GM18520 (cell line): ENCODE measurements around the gene RUNDC3A.
A peak's percentile ranks its signal among the peaks of the same experiment; 100 is the strongest.

Experiments used
- ATAC-seq: cut with Tn5 transposase; IDR thresholded peaks from one replicate; pipeline ENCODE4 v1.9.1; 2021; ENCODE audit not compliant: unreplicated experiment

RUNDC3A gene

GRCh38 chr17:44343510-44344209 lies 35.3 kb downstream of the RUNDC3A start:
- no peak for ATAC-seq

- ATAC-seq: peak; percentile 45
Measured at GRCh38 chr17:44344939-44345453, 36.6 kb downstream of the RUNDC3A start, which contains the start of gene GRN. TSS of gene GRN (plus strand) at chr17:44345302. CDS start at chr17:44349165, 3,863 bp downstream.

DNA sequence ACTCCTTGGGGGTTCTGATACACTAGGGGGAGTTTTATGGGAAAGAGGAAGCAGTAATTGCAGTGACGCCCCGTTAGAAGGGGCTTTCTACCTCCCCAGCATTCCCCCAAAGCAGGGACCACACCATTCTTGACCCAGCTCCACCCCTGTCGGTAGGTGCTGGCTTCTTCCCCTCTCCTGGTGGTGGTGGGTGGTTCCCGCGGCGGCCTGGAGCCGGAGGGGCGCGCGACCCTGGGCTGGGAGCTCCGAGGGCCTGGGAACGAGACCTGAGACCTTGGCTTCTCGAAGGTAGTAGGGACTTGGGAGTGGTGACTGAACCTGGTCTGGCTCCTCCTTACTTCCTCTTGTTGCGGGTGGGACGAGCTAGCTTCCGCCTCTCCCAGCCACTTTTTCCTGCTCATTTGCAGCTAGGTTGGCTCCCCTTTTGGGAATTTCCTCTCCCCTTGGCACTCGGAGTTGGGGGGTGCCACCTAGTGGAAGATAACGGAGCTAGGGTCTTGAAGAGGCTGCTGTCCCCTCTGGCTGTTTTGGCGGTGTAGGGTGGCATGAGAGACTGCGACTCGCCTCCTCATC lies 37.1 kb downstream of the RUNDC3A start:
- ATAC-seq: no peak

GRCh38 chr17:44346064-44346844 lies 37.9 kb downstream of the RUNDC3A start:
- no peak for ATAC-seq

- peak; percentile 4 for ATAC-seq
Measured at GRCh38 chr17:44347206-44348055, 39.0 kb downstream of the RUNDC3A start.

DNA sequence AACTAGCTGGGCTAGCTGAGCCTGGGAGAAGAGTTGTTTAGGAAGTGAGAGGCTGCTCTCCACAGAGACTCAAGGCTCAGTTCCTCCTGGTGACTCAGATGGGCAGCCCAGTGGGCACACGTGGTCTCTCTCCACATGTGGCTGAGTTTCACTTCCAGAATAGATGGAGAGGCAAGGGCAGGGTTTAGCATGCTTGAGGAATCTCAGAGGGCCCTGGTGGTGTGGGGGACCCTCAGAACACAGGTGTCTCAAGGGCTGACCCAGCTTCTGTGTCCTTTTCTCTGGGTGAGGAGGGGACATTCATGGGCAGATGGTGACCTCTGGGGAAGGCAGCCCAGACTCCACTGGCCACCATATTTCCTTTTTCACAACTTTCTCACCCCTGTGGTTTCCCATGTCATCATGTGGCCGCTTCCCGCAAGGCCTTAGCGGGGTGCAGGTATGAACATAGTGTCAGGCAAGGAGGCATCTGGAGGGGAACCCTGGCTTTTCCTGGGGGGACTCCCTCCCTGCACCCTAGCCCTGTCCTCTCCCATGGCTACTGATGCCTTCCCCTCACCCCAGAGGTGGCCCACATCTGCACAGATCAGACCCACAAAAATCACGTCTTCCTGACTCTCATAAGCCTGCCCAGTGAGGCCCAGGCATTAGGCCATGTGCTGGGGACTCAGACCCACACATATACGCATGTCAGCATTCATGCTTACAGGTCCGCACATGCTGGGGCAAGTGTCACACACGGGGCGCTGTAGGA lies 40.0 kb downstream of the RUNDC3A start:
- peak; percentile 42 for ATAC-seq

- ATAC-seq: no peak
Measured at GRCh38 chr17:44348988-44349364, 40.6 kb downstream of the RUNDC3A start.

DNA sequence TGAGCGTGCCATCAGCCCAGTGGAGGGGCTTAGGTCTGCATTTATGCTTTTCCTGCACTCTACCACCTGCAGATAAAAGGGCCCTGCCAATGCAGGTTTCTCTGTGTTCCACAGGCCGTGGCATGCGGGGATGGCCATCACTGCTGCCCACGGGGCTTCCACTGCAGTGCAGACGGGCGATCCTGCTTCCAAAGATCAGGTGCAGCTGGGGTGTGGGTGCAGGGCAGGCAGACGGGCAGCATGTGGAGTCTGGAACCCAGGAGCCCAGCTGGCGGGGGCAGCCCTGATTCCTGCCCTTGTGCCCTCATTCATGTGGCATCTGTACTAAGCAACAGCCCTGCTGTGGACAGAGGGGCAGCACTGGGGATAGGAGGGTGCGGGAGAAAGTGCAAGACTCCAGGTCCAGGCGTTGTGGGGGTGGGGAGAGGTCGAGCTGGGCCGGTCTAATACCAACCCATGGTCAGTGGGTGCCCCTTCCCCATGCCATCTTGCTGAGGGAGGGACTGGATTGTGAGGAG lies 41.2 kb downstream of the RUNDC3A start:
- ATAC-seq: no peak

- ATAC-seq: no peak
Measured at GRCh38 chr17:44350733-44351226, 42.4 kb downstream of the RUNDC3A start.

GRCh38 chr17:44351464-44351863 lies 43.1 kb downstream of the RUNDC3A start:
- ATAC-seq: no peak

- ATAC-seq: no peak
Measured at GRCh38 chr17:44351961-44352827, 43.8 kb downstream of the RUNDC3A start.

- no peak for ATAC-seq
Measured at GRCh38 chr17:44352828-44353671, 44.6 kb downstream of the RUNDC3A start.

GRCh38 chr17:44353672-44354331 lies 45.4 kb downstream of the RUNDC3A start:
- ATAC-seq: no peak

DNA sequence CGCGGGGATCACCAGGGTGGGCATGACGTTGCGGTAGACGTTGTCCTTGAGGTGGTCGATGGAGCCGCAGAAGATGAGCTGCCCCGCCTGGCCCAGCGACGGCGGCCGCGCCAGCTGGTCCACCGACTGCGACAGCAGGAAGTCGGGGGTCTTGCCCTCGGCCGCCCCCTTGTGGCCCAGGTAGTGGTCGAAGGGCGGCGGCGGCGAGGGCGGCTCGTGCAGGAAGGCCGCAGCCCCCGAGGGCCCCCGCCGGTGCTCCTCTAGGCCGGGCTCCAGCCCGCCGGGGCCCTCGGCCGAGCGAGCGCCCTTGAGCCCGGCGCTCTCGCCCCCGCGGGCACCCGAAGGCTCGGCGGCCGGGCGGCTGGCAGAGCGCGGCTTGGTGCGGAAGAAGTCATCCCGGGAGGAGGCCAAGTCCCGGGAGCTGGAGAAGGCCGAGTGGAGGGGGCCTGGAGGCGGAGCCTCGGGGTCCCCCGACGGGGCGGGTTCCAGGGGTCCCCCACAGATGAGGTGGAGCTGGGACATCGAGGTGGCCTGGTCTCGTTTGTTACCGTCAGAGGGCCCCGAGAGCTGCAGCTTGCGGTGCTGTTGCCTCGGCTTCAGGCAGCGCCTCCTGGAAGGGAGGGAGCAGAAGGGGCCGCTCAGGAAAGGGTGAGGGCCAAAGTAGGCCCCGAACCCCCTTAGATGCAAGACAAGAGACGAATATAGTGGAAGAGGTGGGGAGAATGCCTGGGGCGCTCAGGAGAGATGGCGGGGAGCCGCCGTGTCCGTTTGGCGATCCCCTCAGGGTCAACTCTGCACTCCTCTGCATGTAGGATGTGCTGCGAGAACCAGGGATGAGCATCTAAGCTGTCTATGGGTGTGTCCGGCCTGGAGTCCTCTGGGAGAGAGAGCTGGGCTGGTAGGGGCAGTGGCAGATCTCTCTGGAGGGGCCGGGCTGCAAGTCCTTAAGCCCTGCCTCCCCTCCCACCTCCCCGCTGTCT lies 46.5 kb downstream of the RUNDC3A start:
- no peak for ATAC-seq

- ATAC-seq: no peak
Measured at GRCh38 chr17:44355642-44356099, 47.3 kb downstream of the RUNDC3A start.

- no peak for ATAC-seq
Measured at GRCh38 chr17:44356241-44356640, 47.8 kb downstream of the RUNDC3A start.
